ENCODE measurements around the gene EPSTI1. TPM values are rescaled to one million over a fixed set of nuclear protein-coding genes. Genes with fewer than 3 reads are reported as not detected.

Gene EPSTI1
- total RNA-seq, 2 experiments from 2014 or later, result 17.4 to 19.8 TPM

DNA sequence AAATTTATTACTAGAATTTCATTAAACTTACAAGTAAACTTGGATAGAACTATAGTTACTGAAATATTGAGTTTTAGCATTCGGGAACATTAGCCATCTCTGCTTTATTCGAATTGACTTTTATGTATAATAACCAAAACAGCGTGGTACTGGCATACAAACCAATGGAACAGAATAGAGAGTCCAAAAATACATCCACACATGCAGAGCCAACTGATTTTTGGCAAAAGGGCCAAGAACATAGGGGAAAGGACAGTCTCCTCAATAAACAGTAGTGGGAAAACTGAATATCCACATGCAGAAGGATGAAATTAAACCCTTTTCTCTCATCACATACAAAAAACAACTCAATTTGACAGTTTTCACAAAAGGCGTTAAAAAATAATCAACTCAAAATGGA, 84.3 kb downstream of the EPSTI1 start:
- Mint-ChIP-seq H3K4me1 (ENCODE audit: low read depth) (no peaks in the 10 kb centered on the region), H3K27me3 (ENCODE audit: low read depth) (no peaks in the 10 kb centered on the region), H3K36me3 (ENCODE audit: low read depth) (peaks cover 9% of the 10 kb centered on the region), H3K4me3 (no peak overlapping the region), H3K27ac (no peak overlapping the region), H3K9me3 (no peaks in the 10 kb centered on the region)
- intact Hi-C loops (cut with micrococcal nuclease), result no loop called here
- no peak for DNase-seq
- CTCF ChIA-PET, result no interaction called here

DNA sequence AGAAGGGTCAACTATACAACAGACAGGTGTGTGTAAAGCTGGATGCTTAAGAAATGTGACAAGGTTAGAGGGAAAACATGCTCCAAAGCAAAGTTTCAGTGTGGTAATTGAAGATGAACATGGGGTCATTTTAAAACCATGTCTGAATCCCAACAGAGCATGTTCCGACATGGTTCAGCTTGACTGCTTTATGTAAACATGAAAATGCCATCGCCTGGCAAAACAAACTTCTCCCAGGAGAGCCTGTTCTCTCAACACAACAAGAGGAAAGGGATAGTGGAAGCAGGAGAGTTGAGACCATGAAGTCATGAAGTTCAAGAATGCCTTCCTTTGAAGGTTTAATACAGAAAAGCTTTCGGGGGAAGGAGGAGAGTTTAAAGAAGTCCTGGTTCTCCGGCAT, 85.8 kb downstream of the EPSTI1 start:
- Mint-ChIP-seq H3K9me3 (no peaks in the 10 kb centered on the region), H3K36me3 (ENCODE audit: low read depth) (peaks cover 15% of the 10 kb centered on the region), H3K27me3 (ENCODE audit: low read depth) (no peaks in the 10 kb centered on the region), H3K4me1 (ENCODE audit: low read depth) (no peaks in the 10 kb centered on the region), H3K27ac (no peak overlapping the region), H3K4me3 (no peak overlapping the region)
- DNase-seq, result no peak
- CTCF ChIA-PET, result no interaction called here
- intact Hi-C loops (cut with micrococcal nuclease), result no loop called here

- Mint-ChIP-seq H3K27me3 (ENCODE audit: low read depth) (no peaks in the 10 kb centered on the region), H3K4me1 (ENCODE audit: low read depth) (no peaks in the 10 kb centered on the region), H3K4me3 (no peak overlapping the region), H3K9me3 (no peaks in the 10 kb centered on the region), H3K27ac (no peak overlapping the region), H3K36me3 (ENCODE audit: low read depth) (peaks cover 12% of the 10 kb centered on the region)
- intact Hi-C loops (cut with micrococcal nuclease), result no loop called here
- CTCF ChIA-PET, result interaction anchor here (1.0 kb wide), 1 partner anchor 21 kb away, joined by 3 read pairs; no protein-coding TSS in a partner anchor
- DNase-seq, result no peak
Observed at GRCh38 chr13:42905579-42905978, 86.5 kb downstream of the EPSTI1 start.

DNA sequence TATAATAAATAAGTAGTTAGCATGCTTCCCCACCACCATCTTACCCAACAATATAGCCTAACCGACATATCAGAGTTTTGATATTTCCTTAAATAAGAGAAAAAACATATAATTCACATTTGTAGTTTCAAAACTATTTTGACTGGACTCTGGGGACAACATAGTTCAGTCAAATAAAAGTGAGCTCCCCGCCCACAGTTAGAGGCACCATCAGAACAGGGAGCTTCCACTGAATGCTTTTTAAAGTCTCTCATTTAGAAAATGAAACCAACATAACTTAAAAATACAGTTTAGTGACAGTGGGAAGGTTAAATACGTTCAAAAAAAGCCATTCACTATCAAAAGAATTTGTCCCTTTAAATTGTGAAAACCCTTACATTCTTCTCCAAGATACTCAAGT, 92.8 kb downstream of the EPSTI1 start:
- Mint-ChIP-seq H3K27me3 (ENCODE audit: low read depth) (no peaks in the 10 kb centered on the region), H3K4me3 (no peak overlapping the region), H3K9me3 (no peaks in the 10 kb centered on the region), H3K4me1 (ENCODE audit: low read depth) (no peaks in the 10 kb centered on the region), H3K27ac (no peak overlapping the region), H3K36me3 (ENCODE audit: low read depth) (peaks cover 11% of the 10 kb centered on the region)
- CTCF ChIA-PET, result no interaction called here
- intact Hi-C loops (cut with micrococcal nuclease), result no loop called here
- DNase-seq, result no peak

- Mint-ChIP-seq H3K36me3 (ENCODE audit: low read depth) (peaks cover 4% of the 10 kb centered on the region), H3K4me3 (no peak overlapping the region), H3K27me3 (ENCODE audit: low read depth) (no peaks in the 10 kb centered on the region), H3K4me1 (ENCODE audit: low read depth) (no peaks in the 10 kb centered on the region), H3K9me3 (no peaks in the 10 kb centered on the region), H3K27ac (no peak overlapping the region)
- no peak for DNase-seq
- CTCF ChIA-PET, result interaction anchor here (1.0 kb wide), 1 partner anchor 19 kb away, joined by 3 read pairs; no protein-coding TSS in a partner anchor
- intact Hi-C loops (cut with micrococcal nuclease), result no loop called here
Observed at GRCh38 chr13:42895776-42896175, 96.3 kb downstream of the EPSTI1 start.

DNA sequence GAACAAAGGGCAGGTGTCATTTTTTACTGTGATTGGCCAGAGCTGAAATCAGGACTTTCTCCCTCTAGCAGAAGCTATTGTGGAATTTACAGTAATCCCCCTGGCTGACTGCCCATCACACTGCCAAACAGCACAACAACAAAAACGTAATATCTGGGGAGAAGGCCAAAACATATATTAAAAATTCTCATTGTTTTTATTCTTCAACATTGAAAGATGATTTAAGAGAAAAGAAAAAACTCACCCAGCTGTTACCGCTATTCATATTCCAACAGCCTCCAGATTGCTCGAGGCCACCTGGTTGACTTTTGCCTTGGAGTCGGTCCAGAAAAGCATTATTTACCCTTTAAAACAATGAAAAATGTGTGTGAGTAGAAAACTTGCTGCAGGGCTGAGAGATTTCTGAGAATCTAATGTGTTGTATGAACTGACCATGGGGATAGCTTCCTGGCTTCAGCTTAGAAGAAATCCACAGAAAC, 97.2 kb downstream of the EPSTI1 start:
- no peaks in the 10 kb centered on the region for H3K4me1 Mint-ChIP-seq (ENCODE audit: low read depth)
- CTCF ChIA-PET, result interaction anchor here (1.0 kb wide), 1 partner anchor 18 kb away, joined by 3 read pairs; no protein-coding TSS in a partner anchor

DNA sequence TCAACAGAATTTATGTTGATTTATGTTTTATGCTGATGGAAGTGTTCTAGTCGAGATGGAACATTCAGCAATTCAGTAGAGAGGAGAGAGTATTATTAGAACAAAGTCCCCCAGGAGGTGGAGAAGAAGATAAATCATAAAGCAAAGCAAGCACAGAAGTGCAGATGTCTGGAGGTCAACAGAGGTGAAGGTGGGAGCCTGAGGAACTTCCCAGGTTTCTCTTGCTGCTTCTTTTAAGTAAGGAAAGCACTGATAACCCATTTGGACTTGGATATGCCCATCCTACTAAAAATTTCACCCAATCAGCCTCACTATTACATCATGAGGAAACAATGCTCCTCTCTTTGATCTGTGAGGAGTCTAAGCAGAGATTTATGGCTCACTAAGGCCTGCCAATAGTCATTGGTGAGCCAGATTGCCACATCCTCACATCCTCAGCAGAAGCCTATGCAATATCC, 98.8 kb downstream of the EPSTI1 start:
- Mint-ChIP-seq H3K36me3 (ENCODE audit: low read depth) (peaks cover 2% of the 10 kb centered on the region), H3K9me3 (no peaks in the 10 kb centered on the region), H3K4me1 (ENCODE audit: low read depth) (no peaks in the 10 kb centered on the region), H3K27me3 (ENCODE audit: low read depth) (no peaks in the 10 kb centered on the region), H3K27ac (no peak overlapping the region), H3K4me3 (no peak overlapping the region)
- DNase-seq, result no peak
- CTCF ChIA-PET, result no interaction called here
- intact Hi-C loops (cut with micrococcal nuclease), result no loop called here

More for the DNA sequence above, 97.2 kb downstream of the EPSTI1 start:
- no peak for DNase-seq
- intact Hi-C loops (cut with micrococcal nuclease), result no loop called here
- Mint-ChIP-seq H3K4me3 (no peak overlapping the region), H3K36me3 (ENCODE audit: low read depth) (peaks cover 5% of the 10 kb centered on the region), H3K9me3 (no peaks in the 10 kb centered on the region), H3K27me3 (ENCODE audit: low read depth) (no peaks in the 10 kb centered on the region), H3K27ac (no peak overlapping the region)

DNA sequence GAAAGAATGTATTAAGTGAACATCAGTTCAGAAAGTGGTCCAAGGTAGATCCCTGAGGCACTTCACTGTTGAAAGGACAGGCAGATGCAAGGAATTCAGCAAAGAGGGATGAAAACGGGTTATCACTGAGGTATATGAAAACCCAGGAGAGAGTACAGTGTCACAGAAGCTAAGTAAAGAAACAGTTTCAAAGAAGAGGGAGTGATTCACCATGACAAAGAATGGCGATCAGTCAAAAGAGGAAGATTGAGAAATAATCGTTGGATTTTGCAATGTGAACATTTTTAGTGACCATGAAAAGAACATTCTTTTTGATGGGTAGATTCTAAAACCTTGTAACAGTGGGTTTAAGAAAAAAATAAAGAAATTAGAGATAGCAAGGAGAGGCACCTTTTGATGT, 99.3 kb downstream of the EPSTI1 start:
- intact Hi-C loops (cut with micrococcal nuclease), result no loop called here
- Mint-ChIP-seq H3K36me3 (ENCODE audit: low read depth) (peaks cover 4% of the 10 kb centered on the region), H3K27me3 (ENCODE audit: low read depth) (no peaks in the 10 kb centered on the region), H3K4me3 (no peak overlapping the region), H3K4me1 (ENCODE audit: low read depth) (no peaks in the 10 kb centered on the region), H3K9me3 (no peaks in the 10 kb centered on the region), H3K27ac (no peak overlapping the region)
- no peak for DNase-seq
- CTCF ChIA-PET, result no interaction called here

- DNase-seq, result no peak
- Mint-ChIP-seq H3K9me3 (no peaks in the 10 kb centered on the region), H3K27ac (no peak overlapping the region), H3K4me1 (ENCODE audit: low read depth) (no peaks in the 10 kb centered on the region), H3K36me3 (ENCODE audit: low read depth) (peaks cover 8% of the 10 kb centered on the region), H3K27me3 (ENCODE audit: low read depth) (no peaks in the 10 kb centered on the region), H3K4me3 (no peak overlapping the region)
- CTCF ChIA-PET, result no interaction called here
- intact Hi-C loops (cut with micrococcal nuclease), result no loop called here
Observed at GRCh38 chr13:42891591-42891990, 100.5 kb downstream of the EPSTI1 start.

DNA sequence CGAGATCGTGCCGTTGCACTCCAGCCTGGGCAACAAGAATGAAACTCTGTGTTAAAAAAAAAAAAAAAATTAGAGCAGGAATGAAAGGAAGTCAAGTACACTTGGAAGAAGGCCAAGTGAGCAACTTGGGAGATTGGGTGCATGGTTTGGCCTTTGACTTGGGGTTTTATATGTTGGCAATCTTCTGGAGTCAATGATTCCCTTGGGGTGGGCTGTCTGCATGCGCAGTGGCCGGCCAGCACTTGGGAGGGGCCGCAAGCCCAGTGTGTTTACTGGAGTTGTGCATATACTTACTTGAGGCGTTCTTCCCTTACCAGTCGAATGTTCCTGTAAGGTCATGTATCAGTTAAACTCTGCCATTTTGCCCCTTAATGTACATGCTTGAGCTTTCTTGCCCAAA, 106.7 kb downstream of the EPSTI1 start:
- Mint-ChIP-seq H3K27ac (no peak overlapping the region), H3K27me3 (ENCODE audit: low read depth) (peaks cover 3% of the 10 kb centered on the region), H3K4me1 (ENCODE audit: low read depth) (no peaks in the 10 kb centered on the region), H3K36me3 (ENCODE audit: low read depth) (peaks cover 8% of the 10 kb centered on the region), H3K4me3 (no peak overlapping the region), H3K9me3 (no peaks in the 10 kb centered on the region)
- CTCF ChIA-PET, result no interaction called here
- no peak for DNase-seq
- intact Hi-C loops (cut with micrococcal nuclease), result no loop called here

DNA sequence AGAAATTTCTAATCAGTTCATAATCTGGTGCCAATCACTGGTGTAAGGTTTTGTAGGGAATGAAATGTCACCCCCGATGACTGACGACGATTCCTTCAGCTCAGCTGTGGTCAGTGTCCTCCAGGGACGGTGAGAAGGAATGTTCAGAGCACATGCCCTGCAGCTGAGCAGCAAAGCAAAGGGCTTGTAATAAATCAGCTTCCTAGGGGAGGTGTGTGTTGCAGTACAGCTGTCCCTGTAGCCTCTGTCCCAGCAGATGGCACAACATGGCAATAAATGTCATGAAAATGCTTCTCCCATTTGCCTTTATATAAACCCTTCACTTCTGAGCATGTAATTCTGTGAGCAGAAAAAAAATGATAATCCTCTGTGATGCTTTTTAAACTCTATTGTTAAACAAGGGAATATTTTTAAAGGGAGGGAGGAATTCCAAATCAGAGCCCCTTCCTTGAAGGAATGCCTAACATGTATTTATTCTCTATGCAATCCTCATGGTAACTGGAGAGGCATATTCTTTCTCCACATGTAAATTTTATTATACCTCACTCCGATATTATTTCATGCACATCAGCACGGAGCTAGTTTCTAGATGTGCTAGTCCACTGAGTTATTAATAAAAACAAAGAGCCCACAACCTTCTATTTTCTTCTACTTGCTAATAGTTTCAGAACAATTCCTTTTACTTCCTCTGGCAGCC, 108.1 kb downstream of the EPSTI1 start:
- Mint-ChIP-seq H3K27ac (no peak overlapping the region), H3K27me3 (ENCODE audit: low read depth) (peaks cover 9% of the 10 kb centered on the region), H3K36me3 (ENCODE audit: low read depth) (peaks cover 7% of the 10 kb centered on the region), H3K4me1 (ENCODE audit: low read depth) (peaks cover 3% of the 10 kb centered on the region), H3K9me3 (no peaks in the 10 kb centered on the region), H3K4me3 (no peak overlapping the region)
- intact Hi-C loops (cut with micrococcal nuclease), result no loop called here
- CTCF ChIA-PET, result interaction anchor here (0.7 kb wide), 1 partner anchor 614 kb away, joined by 3 read pairs; no protein-coding TSS in a partner anchor
- DNase-seq, result peak; percentile 10

DNA sequence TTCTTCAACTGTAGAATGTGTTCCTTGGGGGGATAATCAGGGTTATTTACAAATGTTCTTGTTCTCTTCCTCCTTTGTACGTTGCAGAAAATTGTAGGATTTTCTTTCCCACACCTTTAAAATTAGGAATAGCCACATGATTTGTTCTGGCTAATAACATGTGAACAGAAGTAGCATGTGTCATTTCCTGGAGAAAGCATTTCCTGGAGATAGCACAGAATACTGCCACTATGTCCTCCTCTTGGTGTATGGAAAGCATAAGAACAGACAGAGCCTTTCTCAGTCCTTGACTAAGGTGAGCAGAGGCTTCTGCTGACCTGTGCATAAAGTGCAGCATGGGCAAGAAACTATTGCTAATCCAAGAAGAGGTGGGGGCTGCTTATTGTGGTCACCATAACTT, 108.9 kb downstream of the EPSTI1 start:
- Mint-ChIP-seq H3K27me3 (ENCODE audit: low read depth) (peaks cover 9% of the 10 kb centered on the region), H3K9me3 (no peaks in the 10 kb centered on the region), H3K4me3 (no peak overlapping the region), H3K27ac (no peak overlapping the region), H3K36me3 (ENCODE audit: low read depth) (peaks cover 5% of the 10 kb centered on the region), H3K4me1 (ENCODE audit: low read depth) (peaks cover 3% of the 10 kb centered on the region)
- CTCF ChIA-PET, result no interaction called here
- intact Hi-C loops (cut with micrococcal nuclease), result no loop called here
- DNase-seq, result no peak

DNA sequence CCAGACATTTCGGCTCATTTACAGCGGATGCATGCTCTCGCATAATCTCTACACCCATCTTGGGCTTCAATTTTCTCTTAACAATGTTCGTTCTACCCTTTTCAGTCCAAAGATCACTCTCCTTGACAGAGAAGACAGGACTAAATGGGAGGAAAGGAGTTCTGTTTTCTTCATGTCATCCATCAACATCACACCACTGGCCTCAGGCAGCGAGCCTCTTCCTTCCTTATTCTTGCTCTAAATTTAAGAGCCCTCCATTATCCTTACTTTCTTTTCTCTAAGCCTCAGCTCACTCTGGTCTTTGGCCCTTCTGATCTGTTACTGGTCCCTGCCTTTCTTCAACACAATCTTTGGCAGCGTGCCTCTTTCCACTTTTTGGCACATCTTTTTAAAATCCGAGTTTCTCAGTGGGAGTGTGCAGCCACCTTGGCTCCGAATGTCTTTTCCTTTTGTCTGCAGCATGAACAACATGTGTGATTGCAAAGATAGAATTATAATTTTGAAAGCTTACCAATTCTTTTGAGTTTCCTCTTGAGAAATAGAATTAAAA, 111.9 kb downstream of the EPSTI1 start:
- Mint-ChIP-seq H3K27ac (no peak overlapping the region), H3K4me3 (no peak overlapping the region)
- CTCF ChIA-PET, result no interaction called here

More for the DNA sequence above, 111.9 kb downstream of the EPSTI1 start:
- Mint-ChIP-seq H3K4me1 (ENCODE audit: low read depth) (peaks cover 14% of the 10 kb centered on the region), H3K36me3 (ENCODE audit: low read depth) (no peaks in the 10 kb centered on the region), H3K9me3 (no peaks in the 10 kb centered on the region), H3K27me3 (ENCODE audit: low read depth) (peaks cover 9% of the 10 kb centered on the region)
- DNase-seq, result no peak
- intact Hi-C loops (cut with micrococcal nuclease), result no loop called here
